ENCODE data around the gene LVRN. TPM values are rescaled to one million over a fixed set of nuclear protein-coding genes. Genes with fewer than 3 reads are reported as not detected.
A peak's percentile ranks its signal among the peaks of the same experiment; 100 is the strongest.

The LVRN gene
- total RNA-seq, 1 experiment from 2014 or later: 0.16 TPM

DNA sequence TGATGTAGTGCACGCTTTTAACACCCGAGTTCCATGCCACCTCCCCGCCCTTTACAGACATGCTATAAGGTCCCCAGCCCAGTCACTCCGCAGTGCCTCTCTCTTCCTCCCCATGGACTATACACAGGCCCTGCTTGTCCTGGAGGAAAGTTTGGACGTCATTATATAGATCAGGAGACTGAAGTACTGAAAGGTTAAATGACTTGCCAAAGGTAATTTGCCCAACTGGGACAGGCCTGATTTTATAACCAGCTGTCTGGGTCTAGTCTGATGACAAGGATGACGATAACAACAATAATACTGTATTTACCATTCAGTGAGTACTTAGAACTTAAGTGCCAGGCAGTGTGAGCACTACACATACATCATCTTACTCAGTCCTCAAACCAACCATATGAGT is 33.1 kb downstream of the LVRN start:
- in situ Hi-C loops (cut with HindIII; ENCODE audit: low pct_unique_long_range_greater_than_20kb, low sequenced_read_pairs): no loop called here
- peak; percentile 97 for DNase-seq (ENCODE audit: low read depth, low spot score)

DNA sequence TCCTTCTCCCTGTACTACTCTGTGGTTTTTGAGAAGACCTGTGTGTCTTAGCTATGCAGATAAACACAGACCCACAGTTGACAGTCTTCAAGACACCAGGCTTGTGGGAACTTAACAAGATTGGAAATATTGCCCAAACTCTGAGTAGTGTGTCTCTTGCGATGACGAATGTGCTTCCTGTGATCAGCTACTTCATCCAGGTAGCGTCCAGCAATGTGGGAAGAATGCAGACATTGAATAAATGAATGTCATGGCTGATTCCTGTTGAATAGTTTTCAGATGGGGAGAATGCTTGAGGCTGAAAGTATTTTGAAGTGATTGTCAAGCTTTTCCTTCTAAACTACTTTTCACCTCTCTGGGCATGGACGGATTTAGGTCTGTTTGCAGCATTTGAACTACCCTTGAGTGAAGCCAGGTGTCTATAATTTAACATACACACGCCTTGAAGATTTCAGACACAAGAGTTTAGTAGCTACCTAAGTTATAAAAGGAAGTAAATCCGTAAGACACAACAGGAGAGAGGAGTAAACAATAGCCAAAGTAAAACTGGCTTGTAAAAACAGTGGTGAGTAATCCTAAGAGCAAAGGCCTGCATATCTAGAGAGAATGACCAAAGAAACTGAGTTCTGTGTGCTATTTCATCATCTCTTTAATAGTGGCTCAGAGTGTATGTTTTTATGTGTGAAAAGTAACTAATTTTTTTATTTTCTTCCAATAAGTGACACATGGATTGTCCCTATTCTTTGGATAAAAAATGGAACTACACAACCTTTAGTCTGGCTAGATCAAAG is 40.0 kb downstream of the LVRN start:
- no peak for DNase-seq (ENCODE audit: low read depth, low spot score)
- in situ Hi-C loops (cut with HindIII; ENCODE audit: low pct_unique_long_range_greater_than_20kb, low sequenced_read_pairs): no loop called here

DNA sequence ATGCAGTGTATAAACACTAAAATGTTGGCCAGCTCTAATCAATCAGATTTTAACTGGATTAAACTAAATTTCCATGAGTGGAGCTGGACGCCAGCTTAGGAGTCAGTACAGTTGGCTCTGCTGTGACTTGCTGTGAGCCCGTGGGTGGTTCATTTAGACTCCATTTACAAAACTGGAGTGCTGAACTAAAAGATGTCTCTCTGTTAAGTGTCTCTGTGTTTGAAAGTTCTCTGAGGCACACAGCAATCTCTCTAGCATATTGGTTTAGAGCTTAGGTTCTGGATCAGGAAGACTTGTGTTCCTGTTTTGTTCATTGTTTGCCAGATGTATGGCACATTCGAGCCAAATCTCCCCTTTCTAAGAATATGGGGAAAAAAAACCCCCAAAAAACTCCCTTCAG is 42.0 kb downstream of the LVRN start:
- in situ Hi-C loops (cut with HindIII; ENCODE audit: low pct_unique_long_range_greater_than_20kb, low sequenced_read_pairs): no loop called here
- DNase-seq (ENCODE audit: low read depth, low spot score): no peak

DNA sequence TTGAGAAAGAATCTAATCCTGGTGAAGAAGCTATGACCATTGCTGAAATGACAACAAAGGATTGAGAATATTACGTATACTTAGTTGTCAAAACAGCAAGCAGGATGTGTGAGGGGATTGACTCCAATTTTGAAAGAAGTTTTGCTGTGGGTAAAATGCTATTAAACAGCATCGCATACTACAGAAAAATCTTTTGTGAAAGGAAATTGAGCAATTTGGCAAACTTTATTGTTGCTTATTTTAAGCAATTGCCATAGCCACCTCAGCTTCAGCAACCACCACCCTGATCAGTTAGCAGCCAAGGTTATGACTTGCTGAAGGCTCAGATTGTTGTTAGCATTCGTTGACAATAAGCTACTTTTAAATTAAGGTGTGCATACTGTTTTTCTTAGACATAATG is 47.5 kb downstream of the LVRN start:
- no peak for DNase-seq (ENCODE audit: low read depth, low spot score)
- in situ Hi-C loops (cut with HindIII; ENCODE audit: low pct_unique_long_range_greater_than_20kb, low sequenced_read_pairs): no loop called here

DNA sequence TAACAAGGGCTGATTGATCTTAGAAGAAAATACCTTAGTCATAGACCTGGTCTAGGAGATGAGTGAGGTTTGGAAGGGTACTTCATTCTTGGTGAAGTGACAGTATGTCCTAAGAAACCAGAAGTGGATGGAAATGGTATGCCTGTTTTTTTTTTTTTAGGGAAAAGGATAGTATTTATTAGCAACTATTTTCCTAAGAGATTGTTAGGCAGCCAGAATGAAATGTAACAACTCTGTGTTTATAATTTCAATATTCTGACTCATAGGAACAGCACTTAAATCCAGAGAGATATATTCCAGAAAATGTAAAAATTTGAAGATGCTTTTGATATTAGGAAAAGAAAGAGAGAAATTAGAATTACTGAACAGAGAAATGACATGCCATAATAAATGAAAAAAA is 48.8 kb downstream of the LVRN start:
- in situ Hi-C loops (cut with HindIII; ENCODE audit: low pct_unique_long_range_greater_than_20kb, low sequenced_read_pairs): no loop called here
- no peak for DNase-seq (ENCODE audit: low read depth, low spot score)

DNA sequence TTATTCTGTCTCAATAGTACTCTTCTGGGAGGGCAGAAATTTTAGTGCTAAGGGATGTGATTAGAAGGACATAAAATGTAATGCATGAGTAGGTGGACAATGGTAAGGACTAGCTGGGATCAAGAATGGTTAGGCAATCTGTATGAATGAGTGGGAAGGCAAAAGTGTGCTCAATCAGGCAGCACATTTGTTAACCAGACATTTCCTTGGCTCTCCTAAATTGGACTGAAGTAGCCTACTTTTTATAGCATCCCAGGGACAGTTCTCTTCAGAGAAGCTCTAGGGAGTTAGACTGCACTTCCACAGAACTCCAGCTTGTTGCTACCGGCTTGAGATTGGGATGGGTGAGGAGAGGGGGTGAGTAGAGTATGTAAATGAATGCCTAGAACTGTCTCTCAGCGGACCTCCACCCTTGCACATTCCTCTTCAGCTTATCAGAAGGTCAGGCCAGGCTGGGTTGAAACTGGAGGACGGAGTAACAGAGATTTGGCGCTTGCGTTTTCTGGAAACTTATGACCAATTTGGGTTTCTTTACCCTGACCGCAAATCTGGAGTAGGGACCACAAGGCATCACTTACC is 51.0 kb downstream of the LVRN start:
- in situ Hi-C loops (cut with HindIII; ENCODE audit: low pct_unique_long_range_greater_than_20kb, low sequenced_read_pairs): no loop called here
- DNase-seq (ENCODE audit: low read depth, low spot score): no peak

DNA sequence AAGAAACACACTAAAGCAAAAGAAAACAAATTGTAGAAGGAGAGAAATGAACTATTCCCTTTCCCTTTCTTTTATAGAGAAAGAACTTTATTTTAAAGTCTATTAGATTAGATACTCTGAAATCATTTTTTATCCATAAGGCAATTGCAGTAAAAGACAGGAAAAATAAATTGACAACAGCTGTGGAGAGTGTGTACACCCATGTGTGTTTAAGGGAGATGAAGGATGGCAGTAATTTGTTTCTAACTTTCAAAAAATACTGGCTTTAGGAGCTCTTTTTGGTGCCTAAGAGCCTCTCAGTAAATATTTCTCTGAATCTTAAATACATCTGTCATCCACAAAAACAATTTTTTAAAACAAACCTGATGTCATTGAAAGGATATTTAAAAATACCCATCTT is 51.7 kb downstream of the LVRN start:
- DNase-seq (ENCODE audit: low read depth, low spot score): no peak
- in situ Hi-C loops (cut with HindIII; ENCODE audit: low pct_unique_long_range_greater_than_20kb, low sequenced_read_pairs): no loop called here

DNA sequence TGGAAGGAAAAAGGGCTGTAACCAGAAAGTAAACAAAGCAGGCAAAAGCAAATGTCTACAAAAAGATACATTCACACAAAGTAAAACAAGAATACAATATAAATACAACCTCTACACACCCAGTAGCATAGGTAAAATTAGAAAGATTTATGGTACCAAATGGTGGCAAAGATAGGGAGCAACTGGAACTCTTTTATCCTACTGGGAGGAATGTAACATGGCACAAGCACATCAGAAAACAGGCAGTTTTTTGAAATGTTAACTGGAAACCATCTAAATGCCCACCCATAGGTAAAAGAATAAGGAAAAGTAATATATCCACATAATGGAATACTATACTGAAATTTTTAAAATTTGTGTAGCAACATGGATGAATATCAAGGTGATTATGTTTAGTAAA is 61.3 kb downstream of the LVRN start:
- no peak for DNase-seq (ENCODE audit: low read depth, low spot score)
- in situ Hi-C loops (cut with HindIII; ENCODE audit: low pct_unique_long_range_greater_than_20kb, low sequenced_read_pairs): no loop called here

DNA sequence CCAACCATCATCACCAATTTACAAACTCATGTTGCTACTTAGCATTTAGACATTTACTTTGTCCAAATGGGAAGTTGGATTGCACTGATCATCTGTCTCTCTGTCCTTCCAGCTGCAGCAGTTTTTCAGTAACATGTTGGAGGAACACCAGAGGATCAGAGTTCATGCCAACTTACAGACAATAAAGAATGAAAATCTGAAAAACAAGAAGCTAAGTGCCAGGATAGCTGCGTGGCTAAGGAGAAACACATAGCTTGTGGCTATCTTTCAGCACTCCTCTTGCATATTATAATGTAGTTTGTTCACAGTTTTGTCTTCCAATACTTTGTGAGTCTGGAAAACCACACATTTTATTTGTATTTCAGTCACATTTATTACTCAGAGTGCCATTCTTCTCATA is 63.6 kb downstream of the LVRN start:
- no peak for DNase-seq (ENCODE audit: low read depth, low spot score)
- in situ Hi-C loops (cut with HindIII; ENCODE audit: low pct_unique_long_range_greater_than_20kb, low sequenced_read_pairs): no loop called here

DNA sequence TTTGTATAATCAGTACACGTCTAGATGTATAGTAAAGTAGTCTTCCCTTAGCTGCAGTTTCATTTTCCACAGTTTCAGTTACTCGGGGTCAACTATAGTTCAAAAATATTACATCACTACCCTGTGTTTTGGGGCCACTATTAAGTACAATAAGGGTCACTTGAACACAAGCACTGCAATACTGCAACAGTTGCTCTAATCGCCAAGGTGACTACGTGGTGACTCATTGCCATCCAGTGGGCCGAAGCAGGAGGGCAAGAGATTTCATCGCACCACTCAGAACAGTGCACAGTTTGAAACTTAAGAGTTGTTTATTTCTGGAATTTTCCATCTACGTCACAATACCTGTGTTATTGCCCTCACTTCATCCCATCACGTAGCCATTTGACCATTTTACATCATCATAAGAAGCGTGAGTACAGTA is 69.8 kb downstream of the LVRN start, which contains the start of gene ARL14EPL:
Gene ARL14EPL (plus strand): TSS at position 379 of the 424 bp plus-strand sequence. CDS start 18,994 bp downstream, outside the sequence.
- DNase-seq (ENCODE audit: low read depth, low spot score): peak; percentile 83
- in situ Hi-C loops (cut with HindIII; ENCODE audit: low pct_unique_long_range_greater_than_20kb, low sequenced_read_pairs): no loop called here

DNA sequence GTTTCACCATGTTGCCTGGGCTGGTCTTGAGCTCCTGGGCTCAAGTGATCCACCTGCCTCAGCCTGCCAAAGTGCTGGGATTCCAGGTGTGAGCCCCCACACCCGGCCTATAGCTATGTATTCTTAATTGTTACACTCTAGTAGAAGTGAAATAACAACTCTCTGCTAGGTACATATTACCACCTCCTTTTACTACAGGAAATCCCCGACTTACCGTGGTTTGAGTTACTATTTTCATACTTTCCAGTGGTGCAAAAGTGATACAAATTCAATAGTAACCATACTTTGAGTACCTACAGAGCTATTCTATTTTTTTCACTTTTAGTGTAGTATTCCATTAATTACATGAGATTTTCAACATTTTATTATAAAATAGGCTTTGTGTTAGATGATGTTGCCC is 70.7 kb downstream of the LVRN start:
- no peak for DNase-seq (ENCODE audit: low read depth, low spot score)
- in situ Hi-C loops (cut with HindIII; ENCODE audit: low pct_unique_long_range_greater_than_20kb, low sequenced_read_pairs): no loop called here

DNA sequence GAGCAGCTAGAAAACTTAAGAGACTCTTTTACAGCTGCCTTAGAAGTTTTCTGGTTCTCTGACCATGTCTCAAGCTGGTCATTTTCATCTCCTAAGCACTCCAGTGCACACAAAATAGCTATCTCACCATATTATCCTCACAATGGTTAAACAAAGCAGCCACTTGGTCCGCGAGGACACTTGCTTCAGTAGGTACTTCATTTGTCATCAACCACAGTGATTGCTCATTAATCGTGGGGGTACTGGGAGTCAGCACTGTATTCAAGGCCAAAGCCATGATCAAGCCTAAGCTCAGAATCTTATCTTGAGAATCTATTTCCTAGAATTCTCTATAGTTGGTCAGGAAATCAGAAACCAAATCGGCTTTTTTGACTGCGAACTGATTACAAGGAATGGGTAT is 72.8 kb downstream of the LVRN start:
- DNase-seq (ENCODE audit: low read depth, low spot score): no peak
- in situ Hi-C loops (cut with HindIII; ENCODE audit: low pct_unique_long_range_greater_than_20kb, low sequenced_read_pairs): no loop called here

DNA sequence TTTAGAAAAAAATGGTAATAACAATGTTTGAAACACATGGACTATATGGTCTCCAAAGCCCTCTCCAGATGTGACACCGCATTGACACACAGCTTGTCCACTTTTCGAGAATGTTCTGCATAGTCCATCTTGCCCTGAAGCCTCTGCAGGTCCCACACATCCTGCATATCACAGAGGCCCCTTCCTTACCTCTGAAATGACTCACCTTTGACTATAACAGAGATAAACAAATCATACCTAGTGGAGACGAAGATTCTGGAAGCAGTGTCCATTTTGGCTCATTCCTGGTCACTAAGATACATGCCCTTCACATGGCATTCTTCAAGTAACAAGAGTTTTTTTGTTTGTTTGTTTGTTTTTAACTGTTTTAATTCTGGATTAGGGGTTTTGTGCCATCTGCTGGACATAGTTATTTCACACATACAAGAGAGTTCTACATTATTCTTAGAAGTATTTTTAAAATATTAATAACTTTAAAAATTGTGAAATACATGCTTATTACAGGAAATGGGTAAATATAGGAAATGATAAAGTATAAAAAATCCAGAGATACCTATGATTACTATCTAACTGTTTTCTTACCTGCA is 75.1 kb downstream of the LVRN start:
- in situ Hi-C loops (cut with HindIII; ENCODE audit: low pct_unique_long_range_greater_than_20kb, low sequenced_read_pairs): no loop called here
- peak; percentile 38 for DNase-seq (ENCODE audit: low read depth, low spot score)

DNA sequence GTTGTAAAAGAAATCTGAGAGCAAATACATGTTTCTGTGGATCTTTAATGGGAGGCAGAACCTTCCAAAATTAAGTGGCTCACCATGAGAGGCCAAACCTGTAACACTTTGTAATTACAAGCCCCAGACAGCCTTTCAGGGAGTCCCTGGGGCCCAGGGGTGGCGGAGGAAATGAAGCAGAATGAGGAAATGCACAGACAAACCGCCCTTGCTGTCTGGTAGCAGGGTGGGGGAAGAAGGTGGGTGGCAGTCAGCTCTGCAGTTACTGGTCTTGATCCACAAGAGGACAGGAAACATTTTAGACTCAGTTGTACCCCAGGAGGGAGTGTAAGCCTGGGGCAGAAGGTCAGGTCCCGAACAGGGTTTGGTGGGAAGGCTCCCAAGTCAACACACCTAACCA is 76.5 kb downstream of the LVRN start:
- no peak for DNase-seq (ENCODE audit: low read depth, low spot score)
- in situ Hi-C loops (cut with HindIII; ENCODE audit: low pct_unique_long_range_greater_than_20kb, low sequenced_read_pairs): no loop called here

DNA sequence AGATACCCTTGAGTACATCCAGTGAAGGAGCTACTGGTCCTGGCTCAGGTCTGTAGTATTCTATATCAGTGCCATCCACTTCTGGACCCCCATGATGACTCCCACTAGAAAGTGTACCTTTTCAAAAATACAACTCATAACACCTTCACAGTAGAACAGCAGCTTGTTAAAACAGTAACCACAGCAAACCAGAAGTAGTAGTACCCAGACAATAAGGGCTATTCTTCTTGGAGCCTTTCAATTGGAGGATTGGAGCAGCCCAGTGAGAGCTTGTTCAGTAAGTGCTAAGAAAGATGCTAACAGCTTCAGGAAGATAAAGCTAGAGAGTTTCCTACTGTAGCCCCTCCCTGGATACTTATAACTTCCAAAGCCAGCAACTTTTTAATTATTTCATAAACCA is 80.1 kb downstream of the LVRN start:
- in situ Hi-C loops (cut with HindIII; ENCODE audit: low pct_unique_long_range_greater_than_20kb, low sequenced_read_pairs): no loop called here

DNA sequence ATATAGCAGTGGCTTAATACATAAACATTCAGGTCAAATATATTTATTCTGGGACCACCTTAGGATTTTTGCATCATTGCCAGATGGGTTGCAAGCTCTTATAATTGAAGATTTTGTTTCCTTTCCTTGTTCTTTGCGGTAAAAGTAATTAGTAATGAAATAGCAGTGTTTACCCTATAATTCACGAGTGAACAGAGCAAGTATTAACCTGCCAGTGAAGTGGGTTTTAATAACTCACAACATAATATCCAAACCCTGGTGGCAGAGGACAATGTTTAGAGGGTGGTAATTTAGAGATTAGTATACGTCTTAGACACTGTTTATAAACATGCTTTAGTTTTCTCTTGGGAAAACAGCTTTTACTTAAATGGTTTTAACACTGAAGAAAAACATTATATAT is 81.8 kb downstream of the LVRN start:
- no peak for DNase-seq (ENCODE audit: low read depth, low spot score)
- in situ Hi-C loops (cut with HindIII; ENCODE audit: low pct_unique_long_range_greater_than_20kb, low sequenced_read_pairs): no loop called here

More for the DNA sequence above, 80.1 kb downstream of the LVRN start:
- no peak for DNase-seq (ENCODE audit: low read depth, low spot score)

DNA sequence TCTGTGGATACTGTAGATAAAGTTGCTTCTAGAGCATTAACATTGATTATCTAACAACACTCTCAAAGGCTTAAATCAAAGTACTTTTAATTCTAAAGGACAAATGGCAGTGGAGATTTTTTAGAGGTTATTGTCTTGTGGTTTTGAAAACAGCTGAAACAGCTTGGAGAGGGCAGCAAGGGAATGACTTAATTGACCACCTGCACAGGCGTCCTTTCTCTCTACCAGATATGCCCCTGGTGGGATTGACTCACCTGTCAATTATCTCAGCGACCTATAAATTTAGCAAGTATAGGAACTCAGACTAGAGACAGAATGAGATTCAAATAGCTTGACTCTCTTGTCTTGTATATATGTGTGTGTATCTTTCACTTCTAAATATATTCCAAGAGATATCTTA is 83.5 kb downstream of the LVRN start:
- no peak for DNase-seq (ENCODE audit: low read depth, low spot score)
- in situ Hi-C loops (cut with HindIII; ENCODE audit: low pct_unique_long_range_greater_than_20kb, low sequenced_read_pairs): no loop called here

DNA sequence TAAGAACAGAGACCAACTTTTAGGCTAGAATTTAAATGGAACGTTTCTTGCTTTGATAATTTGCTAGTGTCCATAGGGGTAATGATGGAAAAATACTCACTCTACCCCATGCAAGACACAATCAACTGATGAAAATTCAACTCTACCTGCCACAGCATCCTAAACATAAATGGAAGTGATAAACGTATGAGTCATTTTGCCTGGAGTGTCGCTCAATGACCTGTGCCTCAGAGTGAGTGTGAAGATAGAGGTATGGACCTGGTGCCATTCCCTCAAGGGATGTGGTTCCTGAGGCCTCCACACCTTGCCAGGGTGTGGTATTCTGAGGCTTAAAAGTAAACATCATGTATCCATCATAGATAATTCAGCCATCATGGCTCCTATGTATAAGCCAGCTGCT is 84.0 kb downstream of the LVRN start:
- in situ Hi-C loops (cut with HindIII; ENCODE audit: low pct_unique_long_range_greater_than_20kb, low sequenced_read_pairs): no loop called here
- no peak for DNase-seq (ENCODE audit: low read depth, low spot score)

DNA sequence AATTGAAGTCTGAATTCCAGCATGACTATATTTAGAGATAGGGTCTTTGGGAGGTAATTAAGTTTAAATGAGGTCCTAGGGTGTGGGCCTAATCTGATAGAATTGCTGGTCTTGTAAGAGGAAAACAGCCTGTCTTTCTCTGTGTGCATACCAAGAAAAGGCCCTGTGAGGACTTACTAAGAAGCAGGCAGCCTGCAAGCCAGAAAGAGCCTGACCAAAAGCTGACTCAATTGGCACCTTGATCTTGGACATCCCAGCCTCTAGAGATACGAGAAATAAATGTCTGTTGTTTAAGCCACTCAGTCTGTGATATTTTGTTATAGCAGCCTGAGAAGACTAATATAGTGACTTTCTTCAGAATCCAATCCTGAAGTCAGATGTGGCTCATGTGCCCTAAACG is 84.5 kb downstream of the LVRN start:
- in situ Hi-C loops (cut with HindIII; ENCODE audit: low pct_unique_long_range_greater_than_20kb, low sequenced_read_pairs): no loop called here
- DNase-seq (ENCODE audit: low read depth, low spot score): no peak

Measured in SK-MEL-5 (cell line).